ENCODE data around the gene DLST.
"Not testable (repeated sequence)": the region's sequence is repeated elsewhere in the genome, so short reads cannot be mapped to it uniquely, and the experiment has no call there.

The DLST gene

GRCh38 chr14:74917646-74918081 lies 35.9 kb downstream of the DLST start:
- DNase-seq (ENCODE audit: low read depth in 2 of 2): no peak

- no peak for DNase-seq (ENCODE audit: low read depth in 2 of 2)
Measured at GRCh38 chr14:74918380-74918779, 36.7 kb downstream of the DLST start.

- DNase-seq (ENCODE audit: low read depth in 2 of 2): no peak
Measured at GRCh38 chr14:74919421-74920165, 37.9 kb downstream of the DLST start.

GRCh38 chr14:74920281-74920680 lies 38.6 kb downstream of the DLST start:
- no peak for DNase-seq (ENCODE audit: low read depth in 2 of 2)

GRCh38 chr14:74921053-74921620 lies 39.4 kb downstream of the DLST start:
- DNase-seq (ENCODE audit: low read depth in 2 of 2): no peak

- no peak for DNase-seq (ENCODE audit: low read depth in 2 of 2)
Measured at GRCh38 chr14:74921987-74922751, 40.5 kb downstream of the DLST start.

GRCh38 chr14:74922752-74923401 lies 41.2 kb downstream of the DLST start, which contains the start of gene RPS6KL1:
TSS of gene RPS6KL1 (minus strand) at chr14:74923260. CDS start at chr14:74921541, 1,719 bp downstream.
- peak; percentile 30 to 66 for DNase-seq (ENCODE audit: low read depth in 2 of 2)

- no peak for DNase-seq (ENCODE audit: low read depth in 2 of 2)
Measured at GRCh38 chr14:74924061-74924460, 42.3 kb downstream of the DLST start.

- DNase-seq (ENCODE audit: low read depth in 2 of 2): no peak
Measured at GRCh38 chr14:74927225-74927624, 45.5 kb downstream of the DLST start.

GRCh38 chr14:74929242-74929641 lies 47.5 kb downstream of the DLST start:
- no peak for DNase-seq (ENCODE audit: low read depth in 2 of 2)

GRCh38 chr14:74931744-74932143 lies 50.0 kb downstream of the DLST start:
- not testable (repeated sequence) for DNase-seq (ENCODE audit: low read depth in 2 of 2)

GRCh38 chr14:74932401-74932901 lies 50.7 kb downstream of the DLST start:
- DNase-seq (ENCODE audit: low read depth in 2 of 2): no peak

- not testable (repeated sequence) for DNase-seq (ENCODE audit: low read depth in 2 of 2)
Measured at GRCh38 chr14:74932936-74933335, 51.2 kb downstream of the DLST start.

- no peak for DNase-seq (ENCODE audit: low read depth in 2 of 2)
Measured at GRCh38 chr14:74934041-74934440, 52.3 kb downstream of the DLST start.

- DNase-seq (ENCODE audit: low read depth in 2 of 2): no peak
Measured at GRCh38 chr14:74934476-74935359, 53.0 kb downstream of the DLST start.

- no peak for DNase-seq (ENCODE audit: low read depth in 2 of 2)
Measured at GRCh38 chr14:74935360-74935680, 53.6 kb downstream of the DLST start.

GRCh38 chr14:74936151-74936550 lies 54.4 kb downstream of the DLST start:
- DNase-seq (ENCODE audit: low read depth in 2 of 2): no peak

- DNase-seq (ENCODE audit: low read depth in 2 of 2): no peak
Measured at GRCh38 chr14:74936731-74937130, 55.0 kb downstream of the DLST start.

GRCh38 chr14:74937171-74937570 lies 55.5 kb downstream of the DLST start:
- no peak for DNase-seq (ENCODE audit: low read depth in 2 of 2)

GRCh38 chr14:74938531-74939495 lies 57.1 kb downstream of the DLST start:
- DNase-seq (ENCODE audit: low read depth in 2 of 2): no peak

Data from stimulated activated CD4-positive, alpha-beta T cell treated with anti-CD3 and anti-CD28 coated beads, Interleukin-1b, Interleukin-23, amount 100 ng/mL, for 4 hours (primary cell).